ENCODE data around the gene CENPB.

The CENPB gene

GRCh38 chr20:3765171-3765882 is 21.2 kb downstream of the CENPB start:
- DNase-seq, result no peak

GRCh38 chr20:3764659-3765058 is 21.9 kb downstream of the CENPB start:
- no peak for DNase-seq

GRCh38 chr20:3763671-3764601 is 22.6 kb downstream of the CENPB start:
- DNase-seq, result no peak

GRCh38 chr20:3760655-3761348 is 25.7 kb downstream of the CENPB start:
- no peak for DNase-seq

- no peak for DNase-seq
These were observed 26.7 kb downstream of the CENPB start for GRCh38 chr20:3759884-3760283.

- no peak for DNase-seq
These were observed 27.2 kb downstream of the CENPB start for GRCh38 chr20:3759316-3759823.

- no peak for DNase-seq
These were observed 28.0 kb downstream of the CENPB start for GRCh38 chr20:3758566-3758965.

GRCh38 chr20:3757268-3757667 is 29.3 kb downstream of the CENPB start:
- no peak for DNase-seq

GRCh38 chr20:3755814-3756480 is 30.6 kb downstream of the CENPB start:
- no peak for DNase-seq

- no peak for DNase-seq
These were observed 31.3 kb downstream of the CENPB start for GRCh38 chr20:3755269-3755668.

- no peak for DNase-seq
These were observed 32.3 kb downstream of the CENPB start for GRCh38 chr20:3754276-3754630.

- DNase-seq, result no peak
These were observed 32.9 kb downstream of the CENPB start for GRCh38 chr20:3753501-3754275.

GRCh38 chr20:3753098-3753497 is 33.4 kb downstream of the CENPB start:
- peak; percentile 23 for DNase-seq

GRCh38 chr20:3752386-3752759 is 34.2 kb downstream of the CENPB start:
- no peak for DNase-seq

GRCh38 chr20:3751675-3752385 is 34.7 kb downstream of the CENPB start:
- peak; percentile 28 for DNase-seq

GRCh38 chr20:3751305-3751674 is 35.2 kb downstream of the CENPB start:
- DNase-seq, result no peak

GRCh38 chr20:3749689-3750531 is 36.6 kb downstream of the CENPB start:
- DNase-seq, result peak; percentile 33

- DNase-seq, result no peak
These were observed 37.4 kb downstream of the CENPB start for GRCh38 chr20:3749087-3749688.

GRCh38 chr20:3748073-3748472 is 38.5 kb downstream of the CENPB start:
- no peak for DNase-seq

GRCh38 chr20:3747471-3747870 is 39.1 kb downstream of the CENPB start:
- DNase-seq, result no peak

Data from DMS 273 treated with DMSO at 0.1 percent for 48 hours (cell line).